ACHN (cell line): ENCODE measurements around the gene SPRYD3.

Source experiments
- DNase-seq: peaks from one replicate; pipeline ENCODE4 v3.0.0-alpha.2; 2015
- in situ Hi-C: cut with HindIII; loops from 2 replicates; pipeline ENCODE4 v1.10.0; 2017; ENCODE audit warnings: low sequenced_read_pairs, low pct_ligation_motif_present, low pct_unique_long_range_greater_than_20kb

The SPRYD3 gene

GRCh38 chr12:53091756-53092155 is 12.6 kb upstream of the SPRYD3 start:
- DNase-seq = no peak
- in situ Hi-C loops = no loop called here

GRCh38 chr12:53090554-53090953 is 11.4 kb upstream of the SPRYD3 start:
- in situ Hi-C loops = no loop called here

GRCh38 chr12:53090105-53090504 is 10.9 kb upstream of the SPRYD3 start:
- no peak for DNase-seq
- in situ Hi-C loops = no loop called here

More at GRCh38 chr12:53090554-53090953, 11.4 kb upstream of the SPRYD3 start:
- DNase-seq = no peak

- DNase-seq = no peak
- in situ Hi-C loops = no loop called here
Observed at GRCh38 chr12:53086361-53086760, 7.2 kb upstream of the SPRYD3 start.

GRCh38 chr12:53082637-53083175 is 3.5 kb upstream of the SPRYD3 start:
- DNase-seq = no peak
- in situ Hi-C loops = no loop called here

DNA sequence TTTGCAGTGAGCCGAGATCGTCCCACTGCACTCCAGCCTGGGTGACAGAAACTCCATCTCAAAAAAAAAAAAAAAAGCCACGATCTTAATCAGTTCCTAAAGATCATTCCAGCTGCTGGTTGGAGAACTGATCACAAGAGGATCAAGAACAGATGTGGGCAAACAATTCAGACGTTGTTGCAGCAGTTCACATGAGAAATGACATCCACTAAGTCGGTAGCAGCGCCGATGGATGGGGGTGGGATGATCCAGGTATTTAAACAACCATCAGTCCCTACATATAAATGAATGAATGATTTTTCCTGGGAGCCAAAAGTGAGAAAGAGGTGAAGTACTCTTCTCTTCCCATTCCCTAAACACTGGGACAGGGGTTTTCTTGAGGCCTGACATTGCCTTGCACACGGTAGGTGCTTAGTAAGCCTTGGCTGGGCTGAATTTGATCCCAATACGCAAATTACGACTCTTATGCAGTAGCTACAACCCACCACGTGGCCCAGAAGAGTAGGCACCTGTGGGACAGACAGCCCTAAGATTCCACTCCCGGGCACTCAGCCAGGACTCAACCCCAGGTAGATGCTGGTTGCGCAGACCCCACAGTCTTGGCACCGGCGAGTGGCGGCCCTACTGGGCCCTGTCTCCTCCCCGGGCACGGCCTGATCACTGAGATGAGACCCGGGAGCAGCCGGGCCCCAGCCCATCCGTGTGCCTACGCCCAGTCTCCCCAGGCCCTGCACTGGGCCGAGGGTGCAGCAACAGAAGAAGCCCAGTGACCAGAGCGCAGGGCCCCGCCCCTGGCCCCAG is 565 bp downstream of the SPRYD3 start:
- DNase-seq = no peak
- in situ Hi-C loops = no loop called here

DNA sequence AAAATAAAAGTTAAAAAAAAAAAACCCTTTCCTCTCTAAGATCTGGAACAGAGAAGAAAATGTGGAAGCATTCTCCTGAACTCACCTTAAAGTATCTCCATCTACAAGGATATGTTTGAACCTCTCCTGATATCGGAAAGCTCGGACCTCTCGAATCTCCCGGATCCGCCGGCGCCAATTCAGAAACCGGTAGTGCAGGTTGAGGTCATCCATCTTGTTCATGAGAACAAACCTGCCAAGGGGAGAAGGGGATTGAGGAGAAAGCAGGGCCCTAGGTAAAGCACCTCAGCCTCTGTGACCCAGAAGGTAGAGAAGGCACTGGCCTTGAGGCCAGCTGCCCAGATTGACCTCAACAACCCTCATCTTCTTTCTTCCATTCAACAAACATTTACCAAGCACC is 2.2 kb downstream of the SPRYD3 start:
- no peak for DNase-seq
- in situ Hi-C loops = no loop called here

DNA sequence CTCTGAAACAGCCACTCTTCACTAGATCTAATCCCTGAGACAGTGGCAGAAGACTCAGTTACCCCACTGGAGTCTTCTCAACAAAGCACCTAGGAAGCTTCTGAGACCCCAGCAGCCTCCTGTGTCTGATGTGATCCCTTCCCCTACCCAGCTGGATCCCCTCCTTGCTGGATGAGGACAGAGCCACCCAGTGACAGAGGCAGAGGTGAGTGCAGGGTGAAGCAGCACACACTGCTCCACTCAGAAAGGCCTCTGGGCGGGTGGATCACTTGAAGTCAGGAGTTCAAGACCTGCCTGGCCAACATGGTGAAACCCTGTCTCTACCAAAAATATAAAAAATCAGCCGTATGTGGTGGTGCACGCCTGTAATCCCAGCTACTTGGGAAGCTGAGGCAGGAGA is 2.7 kb downstream of the SPRYD3 start:
- no peak for DNase-seq

DNA sequence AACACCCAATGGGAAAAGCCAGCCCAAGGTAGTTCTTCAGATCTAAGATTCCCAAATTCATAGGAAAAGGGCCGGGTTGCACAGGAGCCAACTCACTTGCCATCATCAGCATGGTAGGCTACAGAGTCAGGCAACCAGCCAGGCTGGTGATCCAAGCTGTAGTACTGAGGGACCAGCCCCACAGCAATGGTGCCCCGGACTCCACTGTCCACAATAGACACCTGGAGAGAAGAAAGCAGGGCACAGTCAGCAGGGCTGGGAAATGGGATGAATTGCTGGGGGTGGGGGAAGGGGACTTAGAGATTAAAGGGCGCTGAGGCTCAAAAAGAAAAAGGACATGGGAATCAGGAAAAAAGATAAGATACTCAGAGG is 4.2 kb downstream of the SPRYD3 start:
- no peak for DNase-seq
- in situ Hi-C loops = no loop called here

More for the DNA sequence above, 2.7 kb downstream of the SPRYD3 start:
- in situ Hi-C loops = no loop called here

DNA sequence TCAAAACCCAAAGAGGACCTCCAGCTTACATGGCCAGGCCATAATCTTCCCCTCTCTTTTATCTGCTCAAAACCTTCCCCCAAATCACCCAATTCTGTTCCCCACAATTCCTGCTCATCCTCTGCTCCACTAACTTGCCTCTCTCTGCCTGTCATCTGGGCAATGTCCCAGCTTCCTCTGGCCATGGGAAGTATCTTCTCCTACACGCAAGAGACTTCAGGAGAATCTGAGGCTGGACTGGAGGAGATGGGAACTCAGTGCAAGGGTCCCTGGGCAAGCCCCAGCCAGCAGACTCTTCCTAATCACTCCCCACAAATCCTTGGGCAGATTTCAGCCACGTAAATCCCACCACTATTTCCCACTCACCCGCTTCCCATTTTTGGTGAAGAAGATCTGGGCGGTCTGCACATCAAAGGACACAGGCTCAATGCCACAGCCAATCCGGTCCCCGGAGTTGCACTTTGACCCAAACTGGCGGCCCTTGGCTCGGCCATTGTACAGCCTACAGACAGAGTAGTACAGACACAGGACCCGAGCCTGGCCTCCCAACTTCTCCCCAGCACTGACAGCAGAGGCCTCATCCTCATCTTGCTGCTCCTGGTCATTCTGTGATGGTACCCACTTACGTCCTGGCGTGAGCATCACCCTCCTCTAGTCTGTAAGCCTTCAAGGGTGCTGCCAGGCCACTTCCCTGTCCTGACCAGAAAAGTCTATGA is 4.7 kb downstream of the SPRYD3 start:
- in situ Hi-C loops = no loop called here
- DNase-seq = no peak

DNA sequence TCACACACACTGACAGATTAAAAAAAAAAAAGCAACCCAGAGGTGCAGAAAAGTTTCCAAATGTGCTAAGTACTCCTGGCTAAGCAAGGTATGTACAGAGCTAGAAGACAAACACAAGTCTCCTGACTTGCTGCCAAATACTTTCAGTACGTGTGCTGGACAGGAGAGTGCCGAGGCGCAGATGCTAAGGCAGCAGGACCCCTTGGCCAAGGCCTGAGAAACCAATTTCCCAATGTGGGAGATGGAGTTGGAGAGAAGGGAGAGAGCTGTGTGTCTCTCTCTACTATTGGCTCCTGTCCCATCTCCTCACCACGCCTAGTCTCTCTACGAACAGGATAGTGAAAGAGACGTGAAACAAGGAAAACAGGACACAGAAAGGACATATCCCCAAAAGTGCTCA is 5.3 kb downstream of the SPRYD3 start:
- in situ Hi-C loops = no loop called here
- DNase-seq = no peak

- DNase-seq = no peak
- in situ Hi-C loops = no loop called here
Observed at GRCh38 chr12:53071591-53072551, 7.3 kb downstream of the SPRYD3 start.

- no peak for DNase-seq
- in situ Hi-C loops = no loop called here
Observed at GRCh38 chr12:53070877-53071492, 8.2 kb downstream of the SPRYD3 start.

DNA sequence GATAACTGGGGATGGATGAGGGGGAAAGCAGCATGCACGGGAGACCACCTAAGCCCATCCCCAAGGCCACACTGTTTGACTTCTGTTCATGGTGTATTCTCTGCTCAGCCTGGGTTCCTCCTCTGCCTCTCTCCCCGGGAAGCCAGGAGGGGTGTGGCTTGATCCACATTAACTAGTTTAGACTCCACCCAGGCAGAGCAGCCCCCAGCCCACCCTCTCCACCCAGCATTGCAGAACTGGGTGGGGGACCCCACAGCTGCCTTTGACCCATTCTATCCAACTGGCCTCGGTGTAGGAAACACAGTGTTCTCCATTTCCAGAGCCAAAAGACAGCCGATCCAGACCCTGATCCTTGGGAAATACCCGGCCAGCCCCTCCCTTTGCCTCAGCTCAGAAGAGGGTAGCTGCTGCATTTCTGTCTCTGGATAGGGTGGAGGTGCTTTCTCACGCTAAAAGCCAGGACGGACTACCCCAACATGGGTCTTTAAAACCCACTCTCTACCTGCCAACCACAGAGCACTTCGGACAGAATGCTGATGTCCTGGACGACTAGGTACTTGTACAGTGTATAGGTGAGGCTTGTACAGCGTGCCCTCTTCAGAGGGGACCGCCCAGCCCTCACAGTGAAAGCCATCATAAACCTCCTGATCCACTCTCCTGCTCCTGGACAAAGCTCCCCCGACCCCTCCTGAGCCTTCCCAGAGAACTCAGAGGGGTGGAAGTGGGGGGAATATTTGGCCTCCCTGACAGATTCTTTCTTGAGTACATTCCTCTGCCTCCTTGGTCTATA is 9.4 kb downstream of the SPRYD3 start:
- DNase-seq = no peak
- in situ Hi-C loops = no loop called here

DNA sequence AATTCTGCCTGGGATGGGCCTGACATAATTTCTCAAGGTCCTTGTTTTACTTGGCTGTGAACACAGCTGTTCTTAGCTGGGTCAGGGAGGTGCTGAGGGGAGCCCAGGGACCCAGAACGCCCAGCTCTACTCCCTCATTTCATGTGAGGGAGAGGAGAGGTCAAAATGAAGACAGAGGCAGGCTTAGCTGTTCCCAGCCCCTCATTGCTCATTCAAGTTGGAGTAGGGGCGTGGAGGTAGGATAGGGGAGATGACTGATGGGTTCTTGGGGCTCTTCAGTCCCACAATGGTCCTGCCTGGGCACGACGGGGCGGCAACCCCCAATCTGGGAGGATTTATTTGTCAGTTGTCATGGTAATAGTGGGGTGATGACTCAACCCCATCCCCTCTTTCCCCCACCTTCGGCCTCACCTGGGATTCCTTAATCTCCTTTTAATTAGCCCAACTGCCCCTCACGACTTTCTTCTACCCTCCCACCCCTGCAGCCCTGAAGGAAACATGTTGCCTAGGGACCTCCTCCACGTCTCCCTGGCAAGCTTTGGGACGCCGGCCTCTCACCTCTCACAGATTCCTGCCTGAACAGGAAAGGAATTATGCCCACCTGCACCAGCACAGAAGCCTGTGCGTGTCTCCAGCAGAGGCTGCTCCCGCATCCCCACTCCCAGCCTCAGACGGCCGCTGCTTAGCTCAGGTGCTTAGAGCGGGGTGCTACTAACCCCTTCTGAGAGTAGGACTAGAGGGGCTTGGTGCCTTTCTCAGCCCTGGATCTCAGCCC is 10.2 kb downstream of the SPRYD3 start:
- in situ Hi-C loops = no loop called here
- no peak for DNase-seq

GRCh38 chr12:53067993-53068770 is 11.0 kb downstream of the SPRYD3 start:
- DNase-seq = no peak
- in situ Hi-C loops = no loop called here
